Lower leg skin (tissue), 3 donors: ENCODE measurements around the gene CSNK2B.

Source experiments
- POLR2A ChIP-seq, 2 donors: fragments of 450-650 bp; IDR thresholded peaks; one replicate each; pipeline ENCODE4 v1.6.1; 2016 to 2017; ENCODE audit warnings: antibody characterized with exemption in 2 of 2, mild to moderate bottlenecking in 1 of 2, moderate library complexity in 1 of 2
- TF ChIP-seq, protein P1 (sequence below), 3 donors: fragments of 450-650 bp; IDR thresholded peaks; one replicate each; pipeline ENCODE4 v1.5.1; 2016; ENCODE audit warnings: antibody characterized with exemption in 3 of 3, mild to moderate bottlenecking in 3 of 3, moderate library complexity in 2 of 3

DNA sequence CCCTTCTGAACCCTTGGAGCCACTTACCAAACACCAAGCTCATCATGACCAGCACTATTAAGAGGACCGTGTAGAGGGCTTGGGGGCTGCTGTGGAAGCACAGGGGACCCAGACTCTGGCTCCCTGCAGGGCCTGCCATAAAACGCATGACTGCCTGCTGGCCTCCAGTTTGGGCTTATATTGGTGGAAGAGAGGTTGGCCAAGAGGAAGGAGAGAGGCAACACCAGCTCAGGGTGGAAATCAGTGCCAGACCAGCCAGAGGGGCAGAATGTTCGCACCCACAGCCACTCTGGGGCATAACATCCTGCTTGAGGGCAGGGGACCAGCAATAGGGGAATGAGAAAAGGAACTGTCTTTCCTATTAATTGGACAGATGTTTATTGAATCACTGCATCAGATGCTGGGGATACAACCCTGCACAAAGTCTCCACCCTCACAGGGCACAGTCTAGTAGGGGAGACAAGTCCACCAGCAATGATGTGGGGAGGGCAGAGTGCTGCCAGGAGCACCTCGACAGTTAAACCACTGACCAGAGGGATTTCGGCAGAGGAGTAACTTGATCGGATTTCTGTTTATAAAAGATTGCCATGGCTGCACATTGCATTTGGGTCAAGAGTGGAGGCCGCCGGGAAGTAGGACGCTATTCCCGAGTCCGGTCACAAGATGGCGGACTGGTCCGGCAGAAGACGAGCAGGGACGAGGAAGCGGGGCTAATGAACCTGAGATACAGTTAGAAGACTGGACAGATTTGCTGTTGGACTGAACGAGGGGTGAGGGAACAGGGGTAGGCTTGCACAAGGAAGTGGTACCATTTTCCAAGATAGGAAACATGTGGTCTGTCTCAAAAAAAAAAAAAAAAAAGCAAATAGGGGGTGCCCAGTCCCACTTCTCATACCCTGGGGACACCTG lies 14.6 kb downstream of the CSNK2B start, which contains the start of gene LY6G5C:
- no peak for TF ChIP-seq POLR2A (IDR thresholded peaks at IDR 0.05)
- TF ChIP-seq, protein P1, sequence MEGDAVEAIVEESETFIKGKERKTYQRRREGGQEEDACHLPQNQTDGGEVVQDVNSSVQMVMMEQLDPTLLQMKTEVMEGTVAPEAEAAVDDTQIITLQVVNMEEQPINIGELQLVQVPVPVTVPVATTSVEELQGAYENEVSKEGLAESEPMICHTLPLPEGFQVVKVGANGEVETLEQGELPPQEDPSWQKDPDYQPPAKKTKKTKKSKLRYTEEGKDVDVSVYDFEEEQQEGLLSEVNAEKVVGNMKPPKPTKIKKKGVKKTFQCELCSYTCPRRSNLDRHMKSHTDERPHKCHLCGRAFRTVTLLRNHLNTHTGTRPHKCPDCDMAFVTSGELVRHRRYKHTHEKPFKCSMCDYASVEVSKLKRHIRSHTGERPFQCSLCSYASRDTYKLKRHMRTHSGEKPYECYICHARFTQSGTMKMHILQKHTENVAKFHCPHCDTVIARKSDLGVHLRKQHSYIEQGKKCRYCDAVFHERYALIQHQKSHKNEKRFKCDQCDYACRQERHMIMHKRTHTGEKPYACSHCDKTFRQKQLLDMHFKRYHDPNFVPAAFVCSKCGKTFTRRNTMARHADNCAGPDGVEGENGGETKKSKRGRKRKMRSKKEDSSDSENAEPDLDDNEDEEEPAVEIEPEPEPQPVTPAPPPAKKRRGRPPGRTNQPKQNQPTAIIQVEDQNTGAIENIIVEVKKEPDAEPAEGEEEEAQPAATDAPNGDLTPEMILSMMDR (IDR thresholded peaks at IDR 0.05), result peak in 1 of 3 donors; percentile 60
